WTC11 (cell line): Measurements from ENCODE around the gene ZNF609. TPM values are rescaled to one million over a fixed set of nuclear protein-coding genes. Genes with fewer than 3 reads are reported as not detected.
A peak's percentile ranks its signal among the peaks of the same experiment; 100 is the strongest.

Source experiments
- ATAC-seq: fragments of 200-7000 bp; cut with Tn5 transposase; 2 replicates; pipeline ENCODE4 v1.10.0; 2021; ENCODE audit warnings: mild to moderate bottlenecking, moderate library complexity
- CTCF ChIA-PET: fragments of 300-600 bp; sonication (Branson Sonifier 250); formaldehyde crosslinking; loops from one replicate; lab custom pipeline; 2021; ENCODE audit warnings: antibody characterized with exemption; lab: Charles Lee
- POLR2A ChIA-PET: fragments of 350-600 bp; sonication (Branson Sonifier 250); formaldehyde crosslinking; loops from one replicate; lab custom pipeline; 2021; ENCODE audit warnings: antibody characterized with exemption; lab: Charles Lee
- DNase-seq: peaks from one replicate; pipeline ENCODE4 v3.0.0; 2021; ENCODE audit warnings: low spot score
- H3K27ac Mint-ChIP-seq: 2 replicates; pipeline ENCODE4 v1.8.0; 2021; ENCODE audit warnings: mixed read lengths
- H3K27me3 Mint-ChIP-seq: 2 replicates; pipeline ENCODE4 v1.8.0; 2021; ENCODE audit warnings: low read depth, mild to moderate bottlenecking, moderate library complexity, mixed read lengths
- H3K36me3 Mint-ChIP-seq: 2 replicates; pipeline ENCODE4 v1.8.0; 2021; ENCODE audit warnings: mixed read lengths
- H3K4me1 Mint-ChIP-seq: 2 replicates; pipeline ENCODE4 v1.8.0; 2022; ENCODE audit warnings: mixed read lengths
- H3K4me3 Mint-ChIP-seq: 2 replicates; pipeline ENCODE4 v1.8.0; 2021; ENCODE audit warnings: mild to moderate bottlenecking, moderate library complexity, mixed read lengths
- H3K9me3 Mint-ChIP-seq: 2 replicates; pipeline ENCODE4 v1.8.0; 2021; ENCODE audit warnings: mixed read lengths
- ARID4B ChIP-seq: sonication (generic); formaldehyde crosslinking; IDR thresholded peaks from 2 replicates; pipeline ENCODE4 v1.8.0; 2023; ENCODE audit warnings: missing genetic modification reagents, mild to moderate bottlenecking, borderline replicate concordance
- ATF3 ChIP-seq: sonication (generic); formaldehyde crosslinking; conservative IDR thresholded peaks from 2 replicates; pipeline ENCODE4 v1.8.1; 2022; ENCODE audit warnings: mild to moderate bottlenecking, missing genetic modification reagents
- ATF6 ChIP-seq: sonication (generic); formaldehyde crosslinking; IDR thresholded peaks from 2 replicates; pipeline ENCODE4 v1.8.1; 2023; ENCODE audit warnings: mild to moderate bottlenecking, missing genetic modification reagents
- E2F4 ChIP-seq: sonication (generic); formaldehyde crosslinking; IDR thresholded peaks from 2 replicates; pipeline ENCODE4 v1.8.1; 2022; ENCODE audit warnings: low read depth, mild to moderate bottlenecking, moderate library complexity, missing genetic modification reagents, borderline replicate concordance
- ELF4 ChIP-seq: sonication (generic); formaldehyde crosslinking; IDR thresholded peaks from 2 replicates; pipeline ENCODE4 v1.8.1; 2022; ENCODE audit warnings: low read depth, mild to moderate bottlenecking, moderate library complexity, missing genetic modification reagents
- EMX1 ChIP-seq: fragments of 250-450 bp; sonication (Bioruptor Pico); IDR thresholded peaks from 2 replicates; pipeline ENCODE4 v1.8.0; 2021; ENCODE audit warnings: mild to moderate bottlenecking
- ESRRA ChIP-seq: sonication (generic); formaldehyde crosslinking; IDR thresholded peaks from 2 replicates; pipeline ENCODE4 v1.8.1; 2022; ENCODE audit warnings: mild to moderate bottlenecking, missing genetic modification reagents, borderline replicate concordance
- FOXP1 ChIP-seq: sonication (generic); formaldehyde crosslinking; IDR thresholded peaks from 2 replicates; pipeline ENCODE4 v1.8.0; 2022; ENCODE audit warnings: missing genetic modification reagents, mild to moderate bottlenecking, moderate library complexity, borderline replicate concordance
- FOXP4 ChIP-seq: sonication (generic); formaldehyde crosslinking; IDR thresholded peaks from 2 replicates; pipeline ENCODE4 v1.8.0; 2022; ENCODE audit warnings: mild to moderate bottlenecking, missing genetic modification reagents
- JAZF1 ChIP-seq: fragments of 250-450 bp; sonication (Bioruptor Pico); IDR thresholded peaks from 2 replicates; pipeline ENCODE4 v1.9.0; 2021; ENCODE audit warnings: moderate library complexity, mild to moderate bottlenecking, inconsistent platforms
- MAX ChIP-seq: sonication (generic); formaldehyde crosslinking; IDR thresholded peaks from 2 replicates; pipeline ENCODE4 v1.8.0; 2022; ENCODE audit warnings: mild to moderate bottlenecking, missing genetic modification reagents
- OVOL2 ChIP-seq: fragments of 250-450 bp; sonication (Bioruptor Pico); IDR thresholded peaks from 2 replicates; pipeline ENCODE4 v1.9.0; 2021; ENCODE audit warnings: mild to moderate bottlenecking, borderline replicate concordance
- PRDM15 ChIP-seq: sonication (generic); formaldehyde crosslinking; IDR thresholded peaks from 2 replicates; pipeline ENCODE4 v1.8.0; 2022; ENCODE audit warnings: missing genetic modification reagents
- ZNF416 ChIP-seq: fragments of 250-450 bp; sonication (Bioruptor Pico); IDR thresholded peaks from 2 replicates; pipeline ENCODE4 v1.9.0; 2021; ENCODE audit warnings: mild to moderate bottlenecking, inconsistent platforms
- ZSCAN18 ChIP-seq: fragments of 250-450 bp; sonication (Bioruptor Pico); IDR thresholded peaks from 2 replicates; pipeline ENCODE4 v2.1.2; 2022; ENCODE audit warnings: mild to moderate bottlenecking, moderate library complexity
- total RNA-seq: library from RNA; stranded (reverse); gene quantifications from 3 replicates; pipeline ENCODE4 v1.2.3, GENCODE V29; 2021

Gene ZNF609
- total RNA-seq, 1 experiment from 2014 or later, result 47.4 TPM

- TF ChIP-seq FOXP4 (CRISPR knock-in tag) (no peak), ZSCAN18 (no peak), ELF4 (CRISPR knock-in tag) (no peak), ESRRA (CRISPR knock-in tag) (no peak), ZNF416 (CRISPR knock-in tag) (no peak), JAZF1 (no peak), OVOL2 (CRISPR knock-in tag) (no peak)
These were observed 237.6 kb downstream of the ZNF609 start (continued) for GRCh38 chr15:64697911-64698369.

- Mint-ChIP-seq H3K36me3 (peaks cover 42% of the 10 kb centered on the region), H3K4me3 (peak overlapping the region; percentile 82), H3K4me1 (peaks cover 70% of the 10 kb centered on the region), H3K27me3 (no peaks in the 10 kb centered on the region), H3K27ac (peak overlapping the region; percentile 95), H3K9me3 (no peaks in the 10 kb centered on the region)
- DNase-seq, result no peak
- CTCF ChIA-PET, result interaction anchor here (1.0 to 3.6 kb wide), 8 partner anchors 9 to 206 kb away, joined by 3 to 36 read pairs (median 4); partner anchors contain the start of gene PIF1
- no peak for ATAC-seq
- TF ChIP-seq ATF3, result no peak
- no peak for TF ChIP-seq E2F4 (CRISPR knock-in tag)
- TF ChIP-seq OVOL2 (CRISPR knock-in tag), result no peak
- POLR2A ChIA-PET, result interaction anchor here (1.1 to 3.9 kb wide), 4 partner anchors 9 to 110 kb away, joined by 4 to 33 read pairs (median 6); no protein-coding TSS in a partner anchor
These were observed 238.4 kb downstream of the ZNF609 start for GRCh38 chr15:64698823-64699222.

- Mint-ChIP-seq H3K9me3 (no peaks in the 10 kb centered on the region), H3K4me3 (peak overlapping the region; percentile 82), H3K27me3 (no peaks in the 10 kb centered on the region), H3K36me3 (peaks cover 38% of the 10 kb centered on the region), H3K4me1 (peaks cover 71% of the 10 kb centered on the region), H3K27ac (peak overlapping the region; percentile 95)
- DNase-seq (peak; percentile 78), ATAC-seq (peak; percentile 58)
- ChIA-PET POLR2A (interaction anchor here (0.5 to 3.9 kb wide), 10 partner anchors 10 to 587 kb away, joined by 3 to 33 read pairs (median 4); no protein-coding TSS in a partner anchor), CTCF (interaction anchor here (0.6 to 3.6 kb wide), 13 partner anchors 10 to 205 kb away, joined by 3 to 36 read pairs (median 4); partner anchors contain the start of gene PIF1)
- TF ChIP-seq ARID4B (CRISPR knock-in tag) (0 out of 2 replicates have a peak, but pooled peaks have one; percentile 41), PRDM15 (CRISPR knock-in tag) (no peak), ATF6 (CRISPR knock-in tag) (no peak), MAX (CRISPR knock-in tag) (0 out of 2 replicates have a peak, but pooled peaks have one; percentile 22), FOXP1 (CRISPR knock-in tag) (no peak), EMX1 (0 out of 2 replicates have a peak, but pooled peaks have one; percentile 29)
These were observed 239.5 kb downstream of the ZNF609 start for GRCh38 chr15:64699751-64700388.
